HAP-1 (cell line): ENCODE results near the gene ALOX15B.

Experiments
- DNase-seq, 2 experiments: peaks; one replicate each; pipeline ENCODE4 v3.0.0-alpha.2; 2016 to 2020; ENCODE audit warnings: low spot score in 2 of 2
- H3K27me3 ChIP-seq: fragments of 250-450 bp; sonication (Bioruptor Pico); 2 replicates; pipeline ENCODE4 v1.5.1; 2020; ENCODE audit warnings: low read depth, mild to moderate bottlenecking, moderate library complexity
- H3K36me3 ChIP-seq: fragments of 250-450 bp; sonication (Bioruptor Pico); replicated peaks from 2 replicates; pipeline ENCODE4 v1.5.1; 2020; ENCODE audit warnings: mild to moderate bottlenecking
- H3K4me1 ChIP-seq: fragments of 250-450 bp; sonication (Bioruptor Pico); 2 replicates; pipeline ENCODE4 v1.5.1; 2020; ENCODE audit warnings: mild to moderate bottlenecking
- H3K4me3 ChIP-seq: fragments of 250-450 bp; sonication (Bioruptor Pico); 2 replicates; pipeline ENCODE4 v1.5.1; 2020; ENCODE audit warnings: mild to moderate bottlenecking, moderate library complexity
- H3K9me3 ChIP-seq: fragments of 250-450 bp; sonication (Bioruptor Pico); 2 replicates; pipeline ENCODE4 v1.5.1; 2020; ENCODE audit warnings: mild to moderate bottlenecking, moderate library complexity
- in situ Hi-C: fragments of 300-500 bp; cut with MboI; formaldehyde crosslinking; loops from 3 replicates; pipeline ENCODE4 v1.14.3; 2020; ENCODE audit warnings: low sequenced_read_pairs, inconsistent platforms, mixed read lengths

Gene ALOX15B

DNA sequence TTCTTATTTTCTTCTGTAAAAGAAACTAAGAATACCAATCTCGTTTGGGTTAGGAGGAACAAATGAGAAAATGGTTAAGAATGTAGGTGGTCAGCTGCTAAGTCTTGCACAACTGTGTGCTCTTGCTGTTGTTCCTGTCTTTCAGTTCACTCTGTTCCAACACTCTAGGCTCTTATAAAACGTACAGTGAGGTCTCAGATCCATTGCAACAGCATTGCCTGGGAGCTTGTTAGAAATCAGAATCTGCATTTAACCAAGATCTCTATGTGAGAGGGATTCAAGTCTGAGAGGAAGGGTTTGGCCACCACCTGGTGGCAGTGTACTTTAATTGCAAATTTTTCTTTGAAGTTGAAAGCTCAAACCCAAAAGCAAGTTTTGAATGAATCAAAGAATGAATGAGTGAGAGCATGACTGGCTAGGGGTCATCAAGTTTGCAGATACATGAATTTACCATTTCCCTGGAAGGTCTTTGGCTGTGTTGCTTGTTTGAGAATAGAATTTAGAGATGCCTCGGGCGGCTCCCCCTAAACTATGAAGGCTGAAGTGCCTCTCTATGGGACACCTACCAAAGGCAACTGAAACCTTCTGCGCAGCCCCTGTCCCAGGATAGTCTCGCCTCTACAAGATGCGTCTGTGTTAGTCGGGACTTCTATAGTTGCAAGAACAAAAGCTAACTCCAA is 2.5 kb downstream of the ALOX15B start:
- in situ Hi-C loops = loop anchor here (10.0 kb wide), 1 partner anchor 297 kb away; no protein-coding TSS in a partner anchor
- Histone ChIP-seq H3K36me3 (no peaks in the 10 kb centered on the region), H3K27me3 (no peaks in the 10 kb centered on the region), H3K4me3 (no peak overlapping the region), H3K9me3 (no peaks in the 10 kb centered on the region), H3K4me1 (no peaks in the 10 kb centered on the region)
- DNase-seq = peak; percentile 57 to 72

DNA sequence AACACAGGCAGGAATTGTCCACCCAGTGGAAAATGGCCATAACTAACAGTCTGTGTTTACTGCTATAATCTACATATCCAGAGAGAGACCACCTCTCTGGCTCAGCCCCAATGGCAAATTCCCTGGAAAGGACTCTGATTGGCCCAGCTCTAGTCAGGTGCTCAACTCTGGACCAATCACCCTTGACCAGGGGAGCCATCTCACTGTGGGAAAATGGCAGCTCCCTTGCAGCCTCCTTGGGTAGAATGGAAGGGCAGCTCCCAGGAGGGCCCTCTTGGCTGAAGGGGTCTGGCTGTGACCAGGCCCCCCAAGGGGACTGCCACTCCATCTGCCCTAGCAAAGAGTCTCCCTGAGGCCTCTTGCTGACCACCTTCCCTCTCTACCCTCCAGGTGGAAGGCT is 3.1 kb downstream of the ALOX15B start:
- no peaks in the 10 kb centered on the region for H3K4me1 ChIP-seq
- no peak overlapping the region for H3K4me3 ChIP-seq
- H3K9me3 ChIP-seq = no peaks in the 10 kb centered on the region
- in situ Hi-C loops = loop anchor here (10.0 kb wide), 1 partner anchor 297 kb away; no protein-coding TSS in a partner anchor
- no peaks in the 10 kb centered on the region for H3K36me3 ChIP-seq
- H3K27me3 ChIP-seq = no peaks in the 10 kb centered on the region
- DNase-seq = no peak

DNA sequence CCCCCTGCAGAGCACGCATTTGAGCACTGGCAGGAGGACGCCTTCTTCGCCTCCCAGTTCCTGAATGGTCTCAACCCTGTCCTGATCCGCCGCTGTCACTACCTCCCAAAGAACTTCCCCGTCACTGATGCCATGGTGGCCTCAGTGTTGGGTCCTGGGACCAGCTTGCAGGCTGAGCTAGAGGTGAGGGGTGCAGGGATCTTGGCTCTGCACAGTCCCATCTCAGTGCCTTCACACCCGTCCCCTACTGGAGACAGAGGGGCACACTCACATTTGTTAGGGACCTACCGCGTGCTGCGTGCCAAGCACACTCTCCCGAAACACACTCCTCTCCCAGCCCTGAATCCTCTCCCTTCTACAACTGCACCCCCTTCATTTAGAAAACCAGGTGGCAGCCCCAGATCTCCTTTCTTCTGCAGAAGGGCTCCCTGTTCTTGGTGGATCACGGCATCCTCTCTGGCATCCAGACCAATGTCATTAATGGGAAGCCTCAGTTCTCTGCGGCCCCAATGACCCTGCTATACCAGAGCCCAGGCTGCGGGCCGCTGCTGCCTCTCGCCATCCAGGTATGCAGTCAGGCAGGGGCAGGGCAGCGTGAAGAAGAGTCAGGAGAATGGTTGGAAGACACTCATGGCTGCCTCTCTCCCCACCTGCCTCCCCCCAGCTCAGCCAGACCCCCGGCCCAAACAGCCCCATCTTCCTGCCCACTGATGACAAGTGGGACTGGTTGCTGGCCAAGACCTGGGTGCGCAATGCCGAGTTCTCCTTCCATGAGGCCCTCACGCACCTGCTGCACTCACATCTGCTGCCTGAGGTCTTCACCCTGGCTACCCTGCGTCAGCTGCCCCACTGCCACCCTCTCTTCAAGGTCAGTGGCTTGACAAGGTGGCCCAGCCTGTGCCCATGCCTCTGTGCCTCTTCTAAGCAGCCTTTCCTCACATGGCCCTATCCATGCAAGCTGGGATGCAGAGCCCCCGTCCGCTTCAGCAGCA is 6.3 kb downstream of the ALOX15B start:
- Histone ChIP-seq H3K4me3 (no peak overlapping the region), H3K36me3 (no peaks in the 10 kb centered on the region), H3K4me1 (no peaks in the 10 kb centered on the region), H3K9me3 (no peaks in the 10 kb centered on the region), H3K27me3 (no peaks in the 10 kb centered on the region)
- in situ Hi-C loops = loop anchor here (10.0 kb wide), 1 partner anchor 300 kb away; no protein-coding TSS in a partner anchor
- no peak for DNase-seq

DNA sequence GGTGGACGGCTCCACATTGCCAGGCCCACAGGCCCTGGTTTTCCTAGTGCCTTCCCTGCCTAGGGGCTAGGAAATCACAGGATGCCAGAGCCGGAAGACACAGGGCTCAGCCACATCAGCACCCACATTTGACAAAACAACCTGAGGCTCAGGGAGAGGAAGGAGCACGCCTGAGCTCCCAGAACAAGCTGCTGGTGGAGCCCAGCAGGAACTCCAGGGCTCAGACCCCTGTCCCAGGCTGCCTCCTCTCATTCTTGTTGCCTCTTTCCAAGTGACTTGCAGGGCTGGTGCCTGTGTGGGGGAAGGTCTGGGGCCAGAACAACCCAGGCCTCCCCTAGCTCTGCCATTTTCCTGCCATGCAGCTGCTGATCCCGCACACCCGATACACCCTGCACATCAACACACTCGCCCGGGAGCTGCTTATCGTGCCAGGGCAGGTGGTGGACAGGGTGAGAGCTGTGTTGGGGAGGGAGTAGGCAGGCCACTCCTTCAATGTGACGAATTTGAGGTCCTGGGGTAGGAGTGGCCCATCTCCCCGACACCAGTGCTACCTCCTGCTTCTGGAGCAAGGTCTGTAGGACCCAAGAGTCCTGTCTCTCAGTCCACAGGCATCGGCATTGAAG is 7.6 kb downstream of the ALOX15B start:
- Histone ChIP-seq H3K9me3 (no peaks in the 10 kb centered on the region), H3K4me1 (no peaks in the 10 kb centered on the region), H3K4me3 (no peak overlapping the region), H3K27me3 (no peaks in the 10 kb centered on the region), H3K36me3 (no peaks in the 10 kb centered on the region)
- no peak for DNase-seq
- in situ Hi-C loops = loop anchor here (10.0 kb wide), 1 partner anchor 302 kb away; no protein-coding TSS in a partner anchor

DNA sequence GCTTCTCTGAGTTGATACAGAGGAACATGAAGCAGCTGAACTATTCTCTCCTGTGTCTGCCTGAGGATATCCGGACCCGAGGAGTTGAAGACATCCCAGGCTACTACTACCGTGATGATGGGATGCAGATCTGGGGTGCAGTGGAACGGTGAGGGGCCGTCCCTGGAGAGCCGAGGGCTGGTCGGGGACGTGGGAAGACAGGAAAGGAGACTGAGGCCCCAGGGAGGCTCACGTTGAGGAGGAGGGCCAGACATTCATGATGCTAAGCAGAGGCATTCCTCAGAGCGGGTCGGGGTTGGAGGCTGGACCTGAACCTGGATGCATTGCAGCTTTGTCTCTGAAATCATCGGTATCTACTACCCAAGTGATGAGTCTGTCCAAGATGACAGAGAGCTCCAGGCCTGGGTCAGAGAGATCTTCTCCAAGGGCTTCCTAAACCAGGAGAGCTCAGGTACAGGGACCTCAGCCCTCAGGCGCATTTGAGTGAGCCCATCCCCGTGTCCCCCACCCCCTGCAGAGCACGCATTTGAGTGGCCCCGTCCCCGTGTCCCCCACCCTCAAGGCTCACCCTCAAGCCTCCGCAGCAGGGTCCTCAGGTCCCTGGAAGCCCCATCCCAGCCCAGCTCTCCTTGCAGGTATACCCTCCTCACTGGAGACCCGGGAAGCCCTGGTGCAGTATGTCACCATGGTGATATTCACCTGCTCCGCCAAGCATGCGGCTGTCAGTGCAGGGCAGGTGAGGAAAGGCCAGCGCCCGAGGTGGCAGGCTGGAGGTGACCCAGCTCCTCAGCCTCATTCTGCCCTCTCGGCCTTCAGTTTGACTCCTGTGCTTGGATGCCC is 8.3 kb downstream of the ALOX15B start:
- in situ Hi-C loops = loop anchor here (10.0 kb wide), 1 partner anchor 302 kb away; no protein-coding TSS in a partner anchor
- Histone ChIP-seq H3K9me3 (no peaks in the 10 kb centered on the region), H3K36me3 (no peaks in the 10 kb centered on the region), H3K27me3 (no peaks in the 10 kb centered on the region), H3K4me3 (no peak overlapping the region), H3K4me1 (no peaks in the 10 kb centered on the region)
- DNase-seq = no peak

DNA sequence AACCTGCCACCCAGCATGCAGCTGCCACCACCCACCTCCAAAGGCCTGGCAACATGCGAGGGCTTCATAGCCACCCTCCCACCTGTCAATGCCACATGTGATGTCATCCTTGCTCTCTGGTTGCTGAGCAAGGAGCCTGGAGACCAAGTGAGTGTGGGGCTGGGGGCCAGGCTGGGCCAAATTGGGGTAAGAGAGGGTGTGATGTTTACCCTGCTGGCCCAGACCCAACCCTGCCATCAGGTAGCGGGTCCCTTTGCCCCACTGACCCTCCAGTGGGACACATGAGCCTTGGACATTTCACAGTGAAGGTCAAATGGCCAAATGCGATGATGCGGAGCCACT is 8.9 kb downstream of the ALOX15B start:
- Histone ChIP-seq H3K4me3 (no peak overlapping the region), H3K27me3 (no peaks in the 10 kb centered on the region), H3K9me3 (no peaks in the 10 kb centered on the region), H3K36me3 (no peaks in the 10 kb centered on the region), H3K4me1 (no peaks in the 10 kb centered on the region)
- DNase-seq = no peak
- in situ Hi-C loops = loop anchor here (10.0 kb wide), 1 partner anchor 303 kb away; no protein-coding TSS in a partner anchor

DNA sequence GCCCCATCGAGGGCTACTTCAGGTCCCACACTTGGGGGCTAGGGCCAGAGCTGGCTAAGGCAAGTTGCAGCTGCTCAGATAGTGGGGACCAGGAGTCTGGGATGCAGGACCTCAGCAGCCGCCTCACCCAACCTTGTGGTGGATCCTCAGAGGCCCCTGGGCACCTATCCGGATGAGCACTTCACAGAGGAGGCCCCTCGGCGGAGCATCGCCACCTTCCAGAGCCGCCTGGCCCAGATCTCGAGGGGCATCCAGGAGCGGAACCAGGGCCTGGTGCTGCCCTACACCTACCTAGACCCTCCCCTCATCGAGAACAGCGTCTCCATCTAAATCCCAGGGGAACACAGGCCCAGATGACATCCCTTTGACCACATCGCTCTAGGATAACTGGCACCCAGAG is 9.4 kb downstream of the ALOX15B start:
- H3K36me3 ChIP-seq = no peaks in the 10 kb centered on the region
- no peaks in the 10 kb centered on the region for H3K4me1 ChIP-seq
- H3K27me3 ChIP-seq = no peaks in the 10 kb centered on the region
- in situ Hi-C loops = loop anchor here (10.0 kb wide), 1 partner anchor 303 kb away; no protein-coding TSS in a partner anchor
- no peak for DNase-seq
- no peaks in the 10 kb centered on the region for H3K9me3 ChIP-seq
- no peak overlapping the region for H3K4me3 ChIP-seq

DNA sequence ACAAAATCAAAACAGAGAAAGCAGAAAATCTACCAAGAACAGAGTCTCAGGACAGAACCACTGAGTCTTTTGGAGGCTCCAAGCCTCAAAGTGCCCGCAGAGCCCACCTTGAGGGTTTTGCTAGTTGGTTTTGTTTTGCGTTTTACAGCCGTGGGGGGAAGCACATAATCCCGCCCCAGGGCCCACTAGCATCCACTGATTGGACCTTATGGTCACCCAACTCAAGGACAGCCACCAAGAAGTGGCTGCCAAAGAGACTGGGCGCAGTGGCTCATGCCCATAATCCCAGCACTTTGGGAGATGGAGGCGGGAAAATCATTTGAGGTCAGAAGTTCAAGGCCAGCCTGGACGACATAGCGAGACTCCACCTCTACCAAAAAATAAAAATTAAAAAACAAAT is 9.9 kb downstream of the ALOX15B start:
- in situ Hi-C loops = loop anchor here (10.0 kb wide), 1 partner anchor 304 kb away; no protein-coding TSS in a partner anchor
- Histone ChIP-seq H3K4me3 (no peak overlapping the region), H3K4me1 (no peaks in the 10 kb centered on the region), H3K36me3 (no peaks in the 10 kb centered on the region), H3K9me3 (no peaks in the 10 kb centered on the region), H3K27me3 (no peaks in the 10 kb centered on the region)
- no peak for DNase-seq

DNA sequence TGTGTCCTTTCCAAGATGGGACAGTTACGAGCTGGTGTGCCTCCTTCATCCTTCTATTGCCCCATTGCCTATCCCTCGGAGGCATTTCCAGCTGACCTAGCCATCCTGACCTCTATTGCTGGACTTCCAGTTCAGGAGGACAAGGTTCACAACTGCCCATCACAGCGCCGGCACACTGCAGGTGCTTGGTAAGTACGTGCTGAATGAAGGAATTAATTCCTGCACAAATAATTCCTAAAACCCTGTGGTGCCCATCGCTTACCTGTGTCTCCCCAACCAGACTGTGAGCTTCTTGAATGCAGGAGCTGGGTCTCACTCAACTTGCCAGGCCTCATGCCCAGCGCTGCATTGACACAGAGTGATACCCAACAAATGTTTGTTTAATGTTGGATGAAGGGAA is 13.0 kb downstream of the ALOX15B start:
- in situ Hi-C loops = loop anchor here (25.0 kb wide), 1 partner anchor 685 kb away; the partner anchor contains the start of gene CCDC42
- Histone ChIP-seq H3K4me3 (no peak overlapping the region), H3K4me1 (peaks cover under 1% of the 10 kb centered on the region; the same call in 1 of the 2 replicates), H3K36me3 (no peaks in the 10 kb centered on the region), H3K27me3 (no peaks in the 10 kb centered on the region), H3K9me3 (no peaks in the 10 kb centered on the region)
- no peak for DNase-seq

DNA sequence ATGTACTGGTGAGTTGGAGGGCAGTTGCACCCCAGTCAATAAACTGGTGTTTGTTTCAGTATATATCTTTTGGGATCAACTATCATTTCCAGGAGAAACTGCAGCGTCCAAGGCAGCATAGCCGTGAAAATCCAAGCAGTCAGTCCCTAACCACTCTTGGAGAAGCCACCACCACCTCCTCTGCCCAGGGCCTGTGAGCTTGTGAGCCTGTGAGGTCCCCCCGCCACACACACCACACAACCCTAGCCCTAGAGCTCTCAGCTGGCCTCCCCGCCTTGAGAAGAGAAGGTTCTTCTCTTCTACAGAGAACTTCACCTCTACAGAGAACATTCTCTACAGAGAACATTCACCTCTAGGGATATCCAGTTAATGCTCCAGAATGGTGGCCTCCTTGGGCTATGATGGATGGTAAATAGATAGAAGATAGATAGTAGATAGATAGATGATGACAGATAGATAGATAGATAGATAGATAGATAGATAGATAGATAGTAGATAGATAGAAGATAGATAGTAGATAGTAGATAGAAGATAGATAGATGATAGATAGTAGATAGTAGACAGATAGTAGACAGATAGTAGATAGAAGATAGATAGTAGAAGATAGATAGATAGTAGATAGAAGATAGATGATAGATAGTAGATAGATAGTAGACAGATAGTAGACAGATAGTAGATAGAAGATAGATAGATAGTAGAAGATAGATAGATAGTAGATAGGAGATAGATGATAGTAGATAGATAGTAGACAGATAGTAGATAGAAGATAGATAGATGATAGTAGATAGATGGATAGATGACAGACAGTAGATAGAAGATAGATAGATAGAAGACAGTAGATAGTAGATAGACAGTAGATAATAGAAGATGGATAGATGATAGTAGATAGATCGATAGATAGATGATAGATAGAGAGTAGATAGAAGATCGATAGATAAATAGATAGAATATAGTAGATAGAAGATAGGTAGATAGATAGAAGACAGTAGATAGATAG is 13.7 kb downstream of the ALOX15B start:
- peaks cover 7% of the 10 kb centered on the region for H3K4me1 ChIP-seq
- no peaks in the 10 kb centered on the region for H3K36me3 ChIP-seq
- H3K4me3 ChIP-seq = no peak overlapping the region
- no peaks in the 10 kb centered on the region for H3K9me3 ChIP-seq
- no peaks in the 10 kb centered on the region for H3K27me3 ChIP-seq
- in situ Hi-C loops = loop anchor here (25.0 kb wide), 1 partner anchor 685 kb away; the partner anchor contains the start of gene CCDC42
- no peak for DNase-seq

DNA sequence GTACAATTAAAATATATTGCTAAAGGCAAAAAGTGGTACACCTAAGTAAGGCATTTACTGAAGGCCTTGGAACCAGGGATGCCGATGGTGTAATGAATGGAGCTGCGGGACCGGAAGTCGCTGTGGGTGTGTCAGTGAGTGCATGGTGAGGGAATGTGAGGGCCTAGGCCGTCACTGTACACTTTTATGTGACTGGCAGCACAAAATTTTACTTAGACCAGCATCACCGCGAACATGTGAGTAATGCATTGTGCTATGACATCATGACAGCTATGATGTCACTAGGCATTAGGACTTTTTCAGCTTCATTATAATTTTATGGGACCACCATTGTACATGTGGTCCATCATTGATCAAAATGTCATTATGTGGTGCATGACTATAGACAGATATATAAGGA is 14.7 kb downstream of the ALOX15B start:
- Histone ChIP-seq H3K4me1 (peaks cover 10% of the 10 kb centered on the region), H3K9me3 (no peaks in the 10 kb centered on the region), H3K36me3 (no peaks in the 10 kb centered on the region), H3K27me3 (no peaks in the 10 kb centered on the region), H3K4me3 (no peak overlapping the region)
- in situ Hi-C loops = loop anchor here (25.0 kb wide), 1 partner anchor 684 kb away; the partner anchor contains the start of gene CCDC42
- DNase-seq = no peak

DNA sequence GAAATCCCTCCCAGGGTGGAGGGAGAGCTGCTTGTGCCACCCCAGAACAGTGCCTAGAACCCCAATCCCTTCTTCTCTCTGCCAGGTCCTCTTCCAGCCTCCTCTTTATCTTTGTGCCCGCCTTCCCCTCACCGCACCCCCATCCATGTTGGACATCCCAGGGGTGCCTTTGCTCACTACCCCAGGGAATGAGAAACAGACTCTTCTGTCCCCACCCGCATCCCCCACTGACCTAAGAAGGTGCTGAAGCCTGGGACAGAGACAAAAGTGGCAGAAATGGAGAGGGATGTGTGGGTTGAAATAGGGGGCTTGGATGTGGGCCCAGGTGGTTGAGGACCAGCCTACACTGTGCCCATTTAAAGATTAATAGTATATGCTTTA is 17.0 kb downstream of the ALOX15B start:
- Histone ChIP-seq H3K4me1 (peaks cover 10% of the 10 kb centered on the region), H3K9me3 (no peaks in the 10 kb centered on the region), H3K4me3 (no peak overlapping the region), H3K36me3 (no peaks in the 10 kb centered on the region), H3K27me3 (peaks cover 4% of the 10 kb centered on the region; the same call in 1 of the 2 replicates)
- in situ Hi-C loops = loop anchor here (5.0 to 25.0 kb wide), 2 partner anchors 139 to 681 kb away; partner anchors contain the start of genes CCDC42 and RNF227
- DNase-seq = no peak
